IMR-90 (cell line): ENCODE results near the gene EPHA10. TPM values are rescaled to one million over a fixed set of nuclear protein-coding genes. Genes with fewer than 3 reads are reported as not detected.

Experiments used
- ATAC-seq: fragments of 200-7000 bp; cut with Tn5 transposase; 2 replicates; pipeline ENCODE4 v1.9.1; 2020; ENCODE audit warnings: low read depth, mild to moderate bottlenecking, moderate library complexity
- BruUV-seq: library from RNA; stranded (reverse); fragments of 400-500 nt; replicated peaks from 2 replicates; lab custom pipeline; 2021; lab: Mats Ljungman, UMichigan
- CTCF ChIA-PET: fragments of 300-600 bp; formaldehyde crosslinking; extraction: SDS; loops from one replicate; lab custom pipeline; 2021; ENCODE audit warnings: antibody characterized with exemption; lab: Yijun Ruan, JAX
- POLR2A ChIA-PET: fragments of 300-600 bp; sonication (Branson Sonifier 250); formaldehyde crosslinking; loops from one replicate; lab custom pipeline; 2022; ENCODE audit warnings: antibody characterized with exemption; ENCODE audit not compliant: unreplicated experiment; lab: Charles Lee
- DNase-seq: peaks from one replicate; pipeline ENCODE4 v3.0.0; 2013
- H2AFZ ChIP-seq: replicated peaks from 2 replicates; pipeline ENCODE3; 2013; ENCODE audit warnings: low read length, mild to moderate bottlenecking; ENCODE audit not compliant: poor library complexity
- H2AK5ac ChIP-seq: 2 replicates; pipeline ENCODE4 v1.6.1; 2013; ENCODE audit warnings: low read depth, low read length, inconsistent platforms
- H2AK9ac ChIP-seq: replicated peaks from 2 replicates; pipeline ENCODE3; 2013; ENCODE audit warnings: mild to moderate bottlenecking, low read depth, low read length, moderate library complexity; ENCODE audit not compliant: poor library complexity
- H2BK120ac ChIP-seq: 2 replicates; pipeline ENCODE4 v1.6.1; 2013; ENCODE audit warnings: low read depth, low read length, inconsistent platforms
- H2BK15ac ChIP-seq: 3 replicates; pipeline ENCODE4 v1.6.1; 2013; ENCODE audit warnings: low read depth, low read length, inconsistent platforms
- H2BK20ac ChIP-seq: 2 replicates; pipeline ENCODE4 v1.6.1; 2013; ENCODE audit warnings: low read depth, mild to moderate bottlenecking, inconsistent platforms, low read length, moderate library complexity
- H2BK5ac ChIP-seq: 2 replicates; pipeline ENCODE4 v1.6.1; 2013; ENCODE audit warnings: mild to moderate bottlenecking, low read depth, low read length, inconsistent platforms; ENCODE audit not compliant: poor library complexity, severe bottlenecking
- H3K14ac ChIP-seq: replicated peaks from 2 replicates; pipeline ENCODE4 v1.6.1; 2013; ENCODE audit warnings: low read depth, low read length, inconsistent platforms
- H3K18ac ChIP-seq: 2 replicates; pipeline ENCODE4 v1.6.1; 2013; ENCODE audit warnings: low read depth, low read length, control low read depth
- H3K23ac ChIP-seq: 2 replicates; pipeline ENCODE4 v1.6.1; 2013; ENCODE audit warnings: low read depth, low read length, inconsistent platforms
- H3K27ac ChIP-seq: 2 replicates; pipeline ENCODE4 v1.5.1; 2013; ENCODE audit warnings: mild to moderate bottlenecking, control low read depth, low read length; ENCODE audit not compliant: insufficient read depth
- H3K27me3 ChIP-seq: 2 replicates; pipeline ENCODE4 v1.6.1; 2013; ENCODE audit warnings: low read length; ENCODE audit not compliant: control insufficient read depth, insufficient read depth
- H3K36me3 ChIP-seq: 2 replicates; pipeline ENCODE4 v1.6.1; 2013; ENCODE audit warnings: low read length, mixed read lengths; ENCODE audit not compliant: control insufficient read depth, insufficient read depth
- H3K4ac ChIP-seq: 2 replicates; pipeline ENCODE4 v1.6.1; 2013; ENCODE audit warnings: low read depth, low read length, inconsistent platforms
- H3K4me1 ChIP-seq: 2 replicates; pipeline ENCODE4 v1.6.1; 2013; ENCODE audit warnings: low read length, mixed read lengths; ENCODE audit not compliant: control insufficient read depth, insufficient read depth
- H3K4me2 ChIP-seq: 2 replicates; pipeline ENCODE4 v1.6.1; 2013; ENCODE audit warnings: low read depth, mild to moderate bottlenecking, control low read depth, low read length, moderate library complexity
- H3K4me3 ChIP-seq: 2 replicates; pipeline ENCODE4 v1.5.1; 2013; ENCODE audit warnings: low read depth, mild to moderate bottlenecking, control low read depth, low read length, moderate library complexity; ENCODE audit not compliant: insufficient read depth
- H3K56ac ChIP-seq: 2 replicates; pipeline ENCODE4 v1.6.1; 2013; ENCODE audit warnings: low read length, inconsistent platforms; ENCODE audit not compliant: insufficient read depth; ENCODE audit errors: extremely low read depth
- H3K79me1 ChIP-seq, 2 experiments: 2 replicates each; pipeline ENCODE4 v1.6.1; 2013; ENCODE audit warnings: low read length in 2 of 2, inconsistent platforms in 1 of 2, low read depth in 1 of 2
- H3K9ac ChIP-seq: 2 replicates; pipeline ENCODE4 v1.6.1; 2013; ENCODE audit warnings: low read depth, low read length, control low read depth
- H3K9me1 ChIP-seq: 2 replicates; pipeline ENCODE4 v1.6.1; 2013; ENCODE audit warnings: low read length, inconsistent platforms; ENCODE audit not compliant: insufficient read depth
- H3K9me3 ChIP-seq: 2 replicates; pipeline ENCODE4 v1.6.1; 2013; ENCODE audit warnings: low read length; ENCODE audit not compliant: control insufficient read depth, insufficient read depth
- H4K20me1 ChIP-seq: 2 replicates; pipeline ENCODE4 v1.6.1; 2013; ENCODE audit warnings: low read length, inconsistent platforms; ENCODE audit not compliant: insufficient read depth
- H4K5ac ChIP-seq: 2 replicates; pipeline ENCODE4 v1.6.1; 2013; ENCODE audit warnings: mild to moderate bottlenecking, low read depth, low read length, control low read depth
- H4K8ac ChIP-seq, 2 experiments: 2 replicates each; pipeline ENCODE4 v1.6.1; 2013; ENCODE audit warnings: low read depth in 2 of 2, low read length in 2 of 2, control low read depth in 1 of 2, inconsistent platforms in 1 of 2
- H4K91ac ChIP-seq: 2 replicates; pipeline ENCODE4 v1.6.1; 2013; ENCODE audit warnings: low read depth, low read length, inconsistent platforms; ENCODE audit not compliant: insufficient read depth
- BHLHE40 ChIP-seq: fragments of 150-350 bp; IDR thresholded peaks from 2 replicates; pipeline ENCODE4 v1.6.1; 2016; ENCODE audit warnings: mild to moderate bottlenecking, low read depth, low read length
- CEBPB ChIP-seq: IDR thresholded peaks from 2 replicates; pipeline ENCODE4 v1.6.1; 2012; ENCODE audit warnings: low read depth, low read length, improper control_type of control experiment
- CHD1 ChIP-seq: IDR thresholded peaks from 2 replicates; pipeline ENCODE4 v1.6.1; 2012; ENCODE audit warnings: low read depth, low read length, improper control_type of control experiment
- FOS ChIP-seq: fragments of 150-350 bp; IDR thresholded peaks from 2 replicates; pipeline ENCODE4 v1.6.1; 2016; ENCODE audit warnings: low read depth, low read length
- MAFK ChIP-seq: IDR thresholded peaks from 2 replicates; pipeline ENCODE4 v1.6.1; 2012; ENCODE audit warnings: low read depth, low read length, improper control_type of control experiment
- MAZ ChIP-seq: IDR thresholded peaks from 2 replicates; pipeline ENCODE4 v1.6.1; 2012; ENCODE audit warnings: low read depth, mild to moderate bottlenecking, low read length, improper control_type of control experiment, moderate library complexity, borderline replicate concordance
- MXI1 ChIP-seq: IDR thresholded peaks from 2 replicates; pipeline ENCODE4 v1.6.1; 2012; ENCODE audit warnings: low read depth, mild to moderate bottlenecking, low read length, moderate library complexity, borderline replicate concordance
- NFE2L2 ChIP-seq: fragments of 150-350 bp; IDR thresholded peaks from 2 replicates; pipeline ENCODE4 v1.6.1; 2016; ENCODE audit warnings: low read depth, mild to moderate bottlenecking, low read length
- POLR2A ChIP-seq: IDR thresholded peaks from 2 replicates; pipeline ENCODE4 v1.6.1; 2012; ENCODE audit warnings: mild to moderate bottlenecking, low read depth, low read length
- RAD21 ChIP-seq: IDR thresholded peaks from 2 replicates; pipeline ENCODE4 v1.6.1; 2012; ENCODE audit warnings: low read length, improper control_type of control experiment
- RCOR1 ChIP-seq: IDR thresholded peaks from 2 replicates; pipeline ENCODE4 v1.6.1; 2012; ENCODE audit warnings: mild to moderate bottlenecking, low read length, improper control_type of control experiment; ENCODE audit not compliant: insufficient replicate concordance
- RFX5 ChIP-seq: IDR thresholded peaks from 2 replicates; pipeline ENCODE4 v1.8.0; 2012; ENCODE audit warnings: low read depth, mild to moderate bottlenecking, low read length, moderate library complexity
- SMC3 ChIP-seq: fragments of 150-350 bp; IDR thresholded peaks from 2 replicates; pipeline ENCODE4 v1.6.1; 2016; ENCODE audit warnings: low read depth, mild to moderate bottlenecking, antibody characterized with exemption, low read length, moderate library complexity
- WGBS, 2 experiments: methylation state at CpG; one replicate each; pipeline versions ENCODE4 v1.1.5 to v1.1.7; 2013; ENCODE audit warnings: missing lambda C conversion rate in 2 of 2; ENCODE audit not compliant: insufficient read length in 1 of 2; ENCODE audit errors: extremely low coverage in 2 of 2; 5-methylcytosine and 5-hydroxymethylcytosine counted together
- dilution Hi-C: fragments of 300-500 bp; cut with HindIII; formaldehyde crosslinking; loops from one replicate; pipeline ENCODE4 v1.14.3; 2018; ENCODE audit warnings: low sequenced_read_pairs; ENCODE audit not compliant: unreplicated experiment
- in situ Hi-C: fragments of 300-500 bp; cut with MboI; formaldehyde crosslinking; loops from 3 replicates; pipeline ENCODE4 v1.14.3; 2019; ENCODE audit warnings: low sequenced_read_pairs, inconsistent platforms, mixed read lengths
- intact Hi-C: fragments of 100-400 bp; cut with micrococcal nuclease; formaldehyde crosslinking; loops from 2 replicates; pipeline ENCODE4 v1.10.0; 2022
- polyA plus RNA-seq, 3 experiments: library from polyadenylated mRNA; depleted of rRNA; stranded (reverse); fragments of >200 nt; gene quantifications; 2 replicates each; pipeline ENCODE4 v1.2.3, GENCODE V29; 2012; ENCODE audit warnings: low replicate concordance in 1 of 3
- total RNA-seq: library from RNA; depleted of rRNA; stranded (reverse); fragments of >200 nt; gene quantifications from 2 replicates; pipeline ENCODE4 v1.2.3, GENCODE V29; 2012
- TF ChIP-seq, protein P1 (sequence below): conservative IDR thresholded peaks from 2 replicates; pipeline ENCODE4 v1.5.1; 2012; ENCODE audit warnings: mild to moderate bottlenecking, low read depth, low read length, improper control_type of control experiment
- TF ChIP-seq, protein P2 (sequence below): fragments of 150-350 bp; IDR thresholded peaks from 2 replicates; pipeline ENCODE4 v1.6.1; 2017; ENCODE audit warnings: mild to moderate bottlenecking, antibody characterized with exemption, low read length, low read depth
- TF ChIP-seq, protein P3 (sequence below): fragments of 150-350 bp; IDR thresholded peaks from 2 replicates; pipeline ENCODE4 v1.6.1; 2016; ENCODE audit warnings: low read depth, mild to moderate bottlenecking, low read length, moderate library complexity, borderline replicate concordance

Gene EPHA10
- total and polyA plus RNA-seq, 2 of the 4 experiments (the other 2 are of a cell fraction), result not detected

DNA sequence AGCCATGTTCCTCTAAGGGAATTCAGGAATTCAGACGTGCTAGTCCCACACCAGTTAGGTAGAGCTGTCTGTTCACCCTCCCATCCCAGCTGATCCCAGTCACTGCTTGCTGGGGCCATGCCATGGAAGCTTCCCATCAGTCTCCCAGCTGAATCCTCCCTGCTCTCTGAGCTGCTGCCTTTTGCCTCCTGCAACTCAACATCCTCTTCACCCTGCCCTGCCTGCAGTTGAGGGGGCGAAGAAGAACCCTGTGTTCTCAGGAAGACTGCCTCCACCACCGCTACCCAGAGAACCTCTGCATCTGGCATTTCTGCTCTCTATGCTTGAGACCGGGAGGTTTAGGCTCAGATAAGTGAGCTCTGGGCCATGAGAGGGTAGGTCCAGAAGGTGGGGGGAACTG lies 56.4 kb downstream of the EPHA10 start:
- ChIA-PET POLR2A (no interaction called here), CTCF (no interaction called here)
- Histone ChIP-seq H3K9ac (no peak overlapping the region), H3K9me1 (peaks cover 3% of the 10 kb centered on the region; the same call in 1 of the 2 replicates), H3K4me3 (no peak overlapping the region), H3K4ac (no peak overlapping the region), H2AFZ (no peak overlapping the region), H2AK9ac (no peak overlapping the region), H2BK15ac (no peak overlapping the region), H3K9me3 (no peaks in the 10 kb centered on the region), H4K20me1 (no peaks in the 10 kb centered on the region), H3K14ac (no peak overlapping the region), H3K56ac (no peak overlapping the region), H4K5ac (no peak overlapping the region), H3K27me3 (no peaks in the 10 kb centered on the region), H3K4me1 (peaks cover 4% of the 10 kb centered on the region; the same call in 1 of the 2 replicates), H3K27ac (no peak overlapping the region), H2BK5ac (no peak overlapping the region), H3K4me2 (no peak overlapping the region), H2BK20ac (no peak overlapping the region), H2AK5ac (no peak overlapping the region), H4K8ac (no peak overlapping the region), H4K91ac (no peak overlapping the region), H3K36me3 (peaks cover 24% of the 10 kb centered on the region), H3K23ac (no peak overlapping the region), H3K79me1 (peaks cover 0 to 7% of the 10 kb centered on the region in 2 experiments; a peak in 1 of 4 replicates), H3K18ac (no peak overlapping the region), H2BK120ac (no peak overlapping the region)
- no CpG with 5 or more reads among the region's 4 CpGs for WGBS, 2 experiments
- no peak for DNase-seq
- ATAC-seq, result no peak
- intact Hi-C loops, result no loop called here
- in situ Hi-C loops, result no loop called here
- TF ChIP-seq RCOR1 (no peak), POLR2A (no peak), CHD1 (no peak), MAZ (no peak), RFX5 (no peak), FOS (no peak), MXI1 (no peak), RAD21 (no peak), CEBPB (no peak), BHLHE40 (no peak), NFE2L2 (no peak), MAFK (no peak), SMC3 (no peak)
- TF ChIP-seq, protein P1, sequence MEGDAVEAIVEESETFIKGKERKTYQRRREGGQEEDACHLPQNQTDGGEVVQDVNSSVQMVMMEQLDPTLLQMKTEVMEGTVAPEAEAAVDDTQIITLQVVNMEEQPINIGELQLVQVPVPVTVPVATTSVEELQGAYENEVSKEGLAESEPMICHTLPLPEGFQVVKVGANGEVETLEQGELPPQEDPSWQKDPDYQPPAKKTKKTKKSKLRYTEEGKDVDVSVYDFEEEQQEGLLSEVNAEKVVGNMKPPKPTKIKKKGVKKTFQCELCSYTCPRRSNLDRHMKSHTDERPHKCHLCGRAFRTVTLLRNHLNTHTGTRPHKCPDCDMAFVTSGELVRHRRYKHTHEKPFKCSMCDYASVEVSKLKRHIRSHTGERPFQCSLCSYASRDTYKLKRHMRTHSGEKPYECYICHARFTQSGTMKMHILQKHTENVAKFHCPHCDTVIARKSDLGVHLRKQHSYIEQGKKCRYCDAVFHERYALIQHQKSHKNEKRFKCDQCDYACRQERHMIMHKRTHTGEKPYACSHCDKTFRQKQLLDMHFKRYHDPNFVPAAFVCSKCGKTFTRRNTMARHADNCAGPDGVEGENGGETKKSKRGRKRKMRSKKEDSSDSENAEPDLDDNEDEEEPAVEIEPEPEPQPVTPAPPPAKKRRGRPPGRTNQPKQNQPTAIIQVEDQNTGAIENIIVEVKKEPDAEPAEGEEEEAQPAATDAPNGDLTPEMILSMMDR, result no peak
- TF ChIP-seq, protein P2, sequence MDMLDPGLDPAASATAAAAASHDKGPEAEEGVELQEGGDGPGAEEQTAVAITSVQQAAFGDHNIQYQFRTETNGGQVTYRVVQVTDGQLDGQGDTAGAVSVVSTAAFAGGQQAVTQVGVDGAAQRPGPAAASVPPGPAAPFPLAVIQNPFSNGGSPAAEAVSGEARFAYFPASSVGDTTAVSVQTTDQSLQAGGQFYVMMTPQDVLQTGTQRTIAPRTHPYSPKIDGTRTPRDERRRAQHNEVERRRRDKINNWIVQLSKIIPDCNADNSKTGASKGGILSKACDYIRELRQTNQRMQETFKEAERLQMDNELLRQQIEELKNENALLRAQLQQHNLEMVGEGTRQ, result no peak
- TF ChIP-seq, protein P3, sequence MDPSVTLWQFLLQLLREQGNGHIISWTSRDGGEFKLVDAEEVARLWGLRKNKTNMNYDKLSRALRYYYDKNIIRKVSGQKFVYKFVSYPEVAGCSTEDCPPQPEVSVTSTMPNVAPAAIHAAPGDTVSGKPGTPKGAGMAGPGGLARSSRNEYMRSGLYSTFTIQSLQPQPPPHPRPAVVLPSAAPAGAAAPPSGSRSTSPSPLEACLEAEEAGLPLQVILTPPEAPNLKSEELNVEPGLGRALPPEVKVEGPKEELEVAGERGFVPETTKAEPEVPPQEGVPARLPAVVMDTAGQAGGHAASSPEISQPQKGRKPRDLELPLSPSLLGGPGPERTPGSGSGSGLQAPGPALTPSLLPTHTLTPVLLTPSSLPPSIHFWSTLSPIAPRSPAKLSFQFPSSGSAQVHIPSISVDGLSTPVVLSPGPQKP, result no peak
- BruUV-seq, result no TSS peak
- dilution Hi-C loops, result no loop called here
